Measurements from ENCODE around the gene KLRD1.
A peak's percentile ranks its signal among the peaks of the same experiment; 100 is the strongest.
"Not testable (repeated sequence)": the region's sequence is repeated elsewhere in the genome, so short reads cannot be mapped to it uniquely, and the experiment has no call there.

KLRD1 gene

GRCh38 chr12:10339053-10339840 lies 31.6 kb downstream of the KLRD1 start:
- no peak for DNase-seq

- not testable (repeated sequence) for DNase-seq
Observed at GRCh38 chr12:10340946-10341345, 33.3 kb downstream of the KLRD1 start.

GRCh38 chr12:10341892-10342509 lies 34.3 kb downstream of the KLRD1 start:
- no peak for DNase-seq

GRCh38 chr12:10351457-10351856 lies 43.8 kb downstream of the KLRD1 start:
- DNase-seq, result not testable (repeated sequence)

GRCh38 chr12:10354071-10354470 lies 46.4 kb downstream of the KLRD1 start:
- no peak for DNase-seq

- DNase-seq, result no peak
Observed at GRCh38 chr12:10354502-10354901, 46.8 kb downstream of the KLRD1 start.

GRCh38 chr12:10358131-10358530 lies 50.5 kb downstream of the KLRD1 start:
- DNase-seq, result no peak

GRCh38 chr12:10358969-10359368 lies 51.3 kb downstream of the KLRD1 start:
- DNase-seq, result no peak

GRCh38 chr12:10361084-10361483 lies 53.4 kb downstream of the KLRD1 start:
- no peak for DNase-seq

GRCh38 chr12:10361622-10362021 lies 54.0 kb downstream of the KLRD1 start:
- DNase-seq, result no peak

- no peak for DNase-seq
Observed at GRCh38 chr12:10362325-10362724, 54.7 kb downstream of the KLRD1 start.

GRCh38 chr12:10362828-10363657 lies 55.4 kb downstream of the KLRD1 start:
- DNase-seq, result no peak

GRCh38 chr12:10363658-10363913 lies 55.9 kb downstream of the KLRD1 start:
- DNase-seq, result no peak

GRCh38 chr12:10363914-10364814 lies 56.5 kb downstream of the KLRD1 start:
- DNase-seq, result no peak

- DNase-seq, result peak; percentile 16
Observed at GRCh38 chr12:10364815-10365622, 57.3 kb downstream of the KLRD1 start.

GRCh38 chr12:10365696-10366405 lies 58.2 kb downstream of the KLRD1 start:
- DNase-seq, result no peak

- DNase-seq, result no peak
Observed at GRCh38 chr12:10366875-10367274, 59.2 kb downstream of the KLRD1 start.

GRCh38 chr12:10367714-10368113 lies 60.0 kb downstream of the KLRD1 start:
- DNase-seq, result not testable (repeated sequence)

GRCh38 chr12:10368206-10369171 lies 60.8 kb downstream of the KLRD1 start:
- DNase-seq, result no peak

All from NK-92 treated with Interleukin-12 subunit alpha and Interleukin-12 subunit beta, amount 100 ng/mL, for 24 hours (cell line).